IMR-90 (cell line): ENCODE results near the gene NPIPB8. TPM values are rescaled to one million over a fixed set of nuclear protein-coding genes. Genes with fewer than 3 reads are reported as not detected.
"Not testable (repeated sequence)": the region's sequence is repeated elsewhere in the genome, so short reads cannot be mapped to it uniquely, and the experiment has no call there.

Experiments used
- ATAC-seq: fragments of 200-7000 bp; cut with Tn5 transposase; 2 replicates; pipeline ENCODE4 v1.9.1; 2020; ENCODE audit warnings: low read depth, mild to moderate bottlenecking, moderate library complexity
- BruUV-seq: library from RNA; stranded (reverse); fragments of 400-500 nt; replicated peaks from 2 replicates; lab custom pipeline; 2021; lab: Mats Ljungman, UMichigan
- CTCF ChIA-PET: fragments of 300-600 bp; formaldehyde crosslinking; extraction: SDS; loops from one replicate; lab custom pipeline; 2021; ENCODE audit warnings: antibody characterized with exemption; lab: Yijun Ruan, JAX
- POLR2A ChIA-PET: fragments of 300-600 bp; sonication (Branson Sonifier 250); formaldehyde crosslinking; loops from one replicate; lab custom pipeline; 2022; ENCODE audit warnings: antibody characterized with exemption; ENCODE audit not compliant: unreplicated experiment; lab: Charles Lee
- DNase-seq: peaks from one replicate; pipeline ENCODE4 v3.0.0; 2013
- H2AFZ ChIP-seq: replicated peaks from 2 replicates; pipeline ENCODE3; 2013; ENCODE audit warnings: low read length, mild to moderate bottlenecking; ENCODE audit not compliant: poor library complexity
- H2AK5ac ChIP-seq: 2 replicates; pipeline ENCODE4 v1.6.1; 2013; ENCODE audit warnings: low read depth, low read length, inconsistent platforms
- H2AK9ac ChIP-seq: replicated peaks from 2 replicates; pipeline ENCODE3; 2013; ENCODE audit warnings: mild to moderate bottlenecking, low read depth, low read length, moderate library complexity; ENCODE audit not compliant: poor library complexity
- H2BK120ac ChIP-seq: 2 replicates; pipeline ENCODE4 v1.6.1; 2013; ENCODE audit warnings: low read depth, low read length, inconsistent platforms
- H2BK15ac ChIP-seq: 3 replicates; pipeline ENCODE4 v1.6.1; 2013; ENCODE audit warnings: low read depth, low read length, inconsistent platforms
- H2BK20ac ChIP-seq: 2 replicates; pipeline ENCODE4 v1.6.1; 2013; ENCODE audit warnings: low read depth, mild to moderate bottlenecking, inconsistent platforms, low read length, moderate library complexity
- H2BK5ac ChIP-seq: 2 replicates; pipeline ENCODE4 v1.6.1; 2013; ENCODE audit warnings: mild to moderate bottlenecking, low read depth, low read length, inconsistent platforms; ENCODE audit not compliant: poor library complexity, severe bottlenecking
- H3K14ac ChIP-seq: replicated peaks from 2 replicates; pipeline ENCODE4 v1.6.1; 2013; ENCODE audit warnings: low read depth, low read length, inconsistent platforms
- H3K18ac ChIP-seq: 2 replicates; pipeline ENCODE4 v1.6.1; 2013; ENCODE audit warnings: low read depth, low read length, control low read depth
- H3K23ac ChIP-seq: 2 replicates; pipeline ENCODE4 v1.6.1; 2013; ENCODE audit warnings: low read depth, low read length, inconsistent platforms
- H3K27ac ChIP-seq: 2 replicates; pipeline ENCODE4 v1.5.1; 2013; ENCODE audit warnings: mild to moderate bottlenecking, control low read depth, low read length; ENCODE audit not compliant: insufficient read depth
- H3K27me3 ChIP-seq: 2 replicates; pipeline ENCODE4 v1.6.1; 2013; ENCODE audit warnings: low read length; ENCODE audit not compliant: control insufficient read depth, insufficient read depth
- H3K36me3 ChIP-seq: 2 replicates; pipeline ENCODE4 v1.6.1; 2013; ENCODE audit warnings: low read length, mixed read lengths; ENCODE audit not compliant: control insufficient read depth, insufficient read depth
- H3K4ac ChIP-seq: 2 replicates; pipeline ENCODE4 v1.6.1; 2013; ENCODE audit warnings: low read depth, low read length, inconsistent platforms
- H3K4me1 ChIP-seq: 2 replicates; pipeline ENCODE4 v1.6.1; 2013; ENCODE audit warnings: low read length, mixed read lengths; ENCODE audit not compliant: control insufficient read depth, insufficient read depth
- H3K4me2 ChIP-seq: 2 replicates; pipeline ENCODE4 v1.6.1; 2013; ENCODE audit warnings: low read depth, mild to moderate bottlenecking, control low read depth, low read length, moderate library complexity
- H3K4me3 ChIP-seq: 2 replicates; pipeline ENCODE4 v1.5.1; 2013; ENCODE audit warnings: low read depth, mild to moderate bottlenecking, control low read depth, low read length, moderate library complexity; ENCODE audit not compliant: insufficient read depth
- H3K56ac ChIP-seq: 2 replicates; pipeline ENCODE4 v1.6.1; 2013; ENCODE audit warnings: low read length, inconsistent platforms; ENCODE audit not compliant: insufficient read depth; ENCODE audit errors: extremely low read depth
- H3K79me1 ChIP-seq, 2 experiments: 2 replicates each; pipeline ENCODE4 v1.6.1; 2013; ENCODE audit warnings: low read length in 2 of 2, inconsistent platforms in 1 of 2, low read depth in 1 of 2
- H3K9ac ChIP-seq: 2 replicates; pipeline ENCODE4 v1.6.1; 2013; ENCODE audit warnings: low read depth, low read length, control low read depth
- H3K9me1 ChIP-seq: 2 replicates; pipeline ENCODE4 v1.6.1; 2013; ENCODE audit warnings: low read length, inconsistent platforms; ENCODE audit not compliant: insufficient read depth
- H3K9me3 ChIP-seq: 2 replicates; pipeline ENCODE4 v1.6.1; 2013; ENCODE audit warnings: low read length; ENCODE audit not compliant: control insufficient read depth, insufficient read depth
- H4K20me1 ChIP-seq: 2 replicates; pipeline ENCODE4 v1.6.1; 2013; ENCODE audit warnings: low read length, inconsistent platforms; ENCODE audit not compliant: insufficient read depth
- H4K5ac ChIP-seq: 2 replicates; pipeline ENCODE4 v1.6.1; 2013; ENCODE audit warnings: mild to moderate bottlenecking, low read depth, low read length, control low read depth
- H4K8ac ChIP-seq, 2 experiments: 2 replicates each; pipeline ENCODE4 v1.6.1; 2013; ENCODE audit warnings: low read depth in 2 of 2, low read length in 2 of 2, control low read depth in 1 of 2, inconsistent platforms in 1 of 2
- H4K91ac ChIP-seq: 2 replicates; pipeline ENCODE4 v1.6.1; 2013; ENCODE audit warnings: low read depth, low read length, inconsistent platforms; ENCODE audit not compliant: insufficient read depth
- RAD21 ChIP-seq: IDR thresholded peaks from 2 replicates; pipeline ENCODE4 v1.6.1; 2012; ENCODE audit warnings: low read length, improper control_type of control experiment
- SMC3 ChIP-seq: fragments of 150-350 bp; IDR thresholded peaks from 2 replicates; pipeline ENCODE4 v1.6.1; 2016; ENCODE audit warnings: low read depth, mild to moderate bottlenecking, antibody characterized with exemption, low read length, moderate library complexity
- WGBS, 2 experiments: methylation state at CpG; one replicate each; pipeline versions ENCODE4 v1.1.5 to v1.1.7; 2013; ENCODE audit warnings: missing lambda C conversion rate in 2 of 2; ENCODE audit not compliant: insufficient read length in 1 of 2; ENCODE audit errors: extremely low coverage in 2 of 2; 5-methylcytosine and 5-hydroxymethylcytosine counted together
- dilution Hi-C: fragments of 300-500 bp; cut with HindIII; formaldehyde crosslinking; loops from one replicate; pipeline ENCODE4 v1.14.3; 2018; ENCODE audit warnings: low sequenced_read_pairs; ENCODE audit not compliant: unreplicated experiment
- in situ Hi-C: fragments of 300-500 bp; cut with MboI; formaldehyde crosslinking; loops from 3 replicates; pipeline ENCODE4 v1.14.3; 2019; ENCODE audit warnings: low sequenced_read_pairs, inconsistent platforms, mixed read lengths
- intact Hi-C: fragments of 100-400 bp; cut with micrococcal nuclease; formaldehyde crosslinking; loops from 2 replicates; pipeline ENCODE4 v1.10.0; 2022
- polyA plus RNA-seq, 3 experiments: library from polyadenylated mRNA; depleted of rRNA; stranded (reverse); fragments of >200 nt; gene quantifications; 2 replicates each; pipeline ENCODE4 v1.2.3, GENCODE V29; 2012; ENCODE audit warnings: low replicate concordance in 1 of 3
- total RNA-seq: library from RNA; depleted of rRNA; stranded (reverse); fragments of >200 nt; gene quantifications from 2 replicates; pipeline ENCODE4 v1.2.3, GENCODE V29; 2012
- TF ChIP-seq, protein P1 (sequence below): conservative IDR thresholded peaks from 2 replicates; pipeline ENCODE4 v1.5.1; 2012; ENCODE audit warnings: mild to moderate bottlenecking, low read depth, low read length, improper control_type of control experiment

The NPIPB8 gene
- total and polyA plus RNA-seq, 2 of the 4 experiments (the other 2 are of a cell fraction): not detected

DNA sequence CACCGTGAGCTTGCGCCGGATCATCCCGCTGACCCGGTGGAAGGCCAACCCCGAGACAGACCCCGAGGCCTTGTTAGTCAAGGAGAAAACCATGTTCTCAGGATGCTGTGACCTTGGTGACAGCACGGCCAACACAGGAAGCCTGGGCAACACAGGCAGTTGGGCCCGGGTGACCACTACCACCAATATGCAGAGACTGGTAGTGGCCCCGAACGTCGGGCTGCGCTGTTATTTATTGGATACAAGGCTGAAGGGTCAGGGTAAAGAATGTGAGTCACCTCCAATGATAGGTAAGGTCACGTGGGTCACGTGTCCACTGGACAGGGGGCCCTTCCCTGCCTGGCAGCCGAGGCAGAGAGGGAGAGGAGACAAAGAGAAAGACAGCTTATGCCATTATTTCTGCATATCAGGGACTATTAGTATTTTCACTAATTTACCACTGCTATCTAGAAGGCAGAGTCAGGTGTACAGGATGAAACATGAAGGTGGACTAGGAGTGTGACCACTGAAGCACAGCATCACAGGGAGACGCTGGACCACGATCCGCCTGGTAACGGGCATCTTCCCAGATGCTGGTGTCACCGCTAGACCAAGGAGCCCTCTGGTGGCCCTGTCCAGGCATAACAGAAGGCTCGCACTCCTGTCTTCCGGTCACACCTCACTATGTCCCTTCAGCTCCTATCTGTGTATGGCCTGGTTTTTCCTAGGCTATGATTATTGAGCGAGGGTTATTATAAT, 22.2 kb upstream of the NPIPB8 start:
- H2AK9ac ChIP-seq, H3K23ac ChIP-seq, H3K9me1 ChIP-seq, H4K5ac ChIP-seq, BruUV-seq, H3K56ac ChIP-seq, H2AK5ac ChIP-seq, H3K4me2 ChIP-seq, dilution Hi-C loops, H3K9ac ChIP-seq, H2BK120ac ChIP-seq, H4K20me1 ChIP-seq, H3K14ac ChIP-seq, H2AFZ ChIP-seq, H2BK15ac ChIP-seq, H3K79me1 ChIP-seq, ATAC-seq, H3K4ac ChIP-seq, H3K36me3 ChIP-seq, H3K9me3 ChIP-seq, H3K18ac ChIP-seq, H3K4me1 ChIP-seq, POLR2A ChIA-PET, H3K4me3 ChIP-seq, CTCF ChIA-PET, H3K27ac ChIP-seq, H4K8ac ChIP-seq, H2BK20ac ChIP-seq, H4K91ac ChIP-seq, H2BK5ac ChIP-seq: not testable (repeated sequence)
- in situ Hi-C loops (loop anchor here (10.0 kb wide), 1 partner anchor 341 kb away; no protein-coding TSS in a partner anchor), intact Hi-C loops (loop anchor here (5.0 kb wide), 2 partner anchors 78 to 338 kb away; partner anchors contain the start of gene NUPR1)
- WGBS, 2 experiments: no CpG with 5 or more reads among the region's 24 CpGs
- TF ChIP-seq RAD21 (peak; percentile 70), SMC3 (peak; percentile 58)
- TF ChIP-seq, protein P1, sequence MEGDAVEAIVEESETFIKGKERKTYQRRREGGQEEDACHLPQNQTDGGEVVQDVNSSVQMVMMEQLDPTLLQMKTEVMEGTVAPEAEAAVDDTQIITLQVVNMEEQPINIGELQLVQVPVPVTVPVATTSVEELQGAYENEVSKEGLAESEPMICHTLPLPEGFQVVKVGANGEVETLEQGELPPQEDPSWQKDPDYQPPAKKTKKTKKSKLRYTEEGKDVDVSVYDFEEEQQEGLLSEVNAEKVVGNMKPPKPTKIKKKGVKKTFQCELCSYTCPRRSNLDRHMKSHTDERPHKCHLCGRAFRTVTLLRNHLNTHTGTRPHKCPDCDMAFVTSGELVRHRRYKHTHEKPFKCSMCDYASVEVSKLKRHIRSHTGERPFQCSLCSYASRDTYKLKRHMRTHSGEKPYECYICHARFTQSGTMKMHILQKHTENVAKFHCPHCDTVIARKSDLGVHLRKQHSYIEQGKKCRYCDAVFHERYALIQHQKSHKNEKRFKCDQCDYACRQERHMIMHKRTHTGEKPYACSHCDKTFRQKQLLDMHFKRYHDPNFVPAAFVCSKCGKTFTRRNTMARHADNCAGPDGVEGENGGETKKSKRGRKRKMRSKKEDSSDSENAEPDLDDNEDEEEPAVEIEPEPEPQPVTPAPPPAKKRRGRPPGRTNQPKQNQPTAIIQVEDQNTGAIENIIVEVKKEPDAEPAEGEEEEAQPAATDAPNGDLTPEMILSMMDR: peak; percentile 57
- DNase-seq: peak; percentile 19
- H3K27me3 ChIP-seq: peaks cover 12% of the 10 kb centered on the region

DNA sequence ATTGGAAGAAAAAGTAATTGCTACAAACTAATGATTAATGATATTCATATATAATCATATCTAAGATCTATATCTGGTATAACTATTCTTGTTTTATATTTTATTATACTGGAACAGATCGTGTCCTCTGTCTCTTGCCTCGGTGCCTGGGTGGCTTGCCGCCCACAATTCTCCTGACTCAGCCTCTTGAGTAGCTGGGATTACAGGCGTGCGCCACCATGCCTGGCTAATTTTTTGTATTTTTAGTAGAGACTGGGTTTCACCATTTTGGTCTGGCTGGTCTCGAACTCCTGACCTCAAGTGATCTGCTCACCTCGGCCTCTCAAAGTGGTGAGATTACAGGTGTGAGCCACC, 21.7 kb upstream of the NPIPB8 start:
- H3K23ac ChIP-seq, H2BK120ac ChIP-seq, H3K56ac ChIP-seq, H2BK15ac ChIP-seq, H3K4ac ChIP-seq, CTCF ChIA-PET, H2AFZ ChIP-seq, H3K4me1 ChIP-seq, BruUV-seq, POLR2A ChIA-PET, H4K5ac ChIP-seq, H3K27ac ChIP-seq, H4K91ac ChIP-seq, DNase-seq, H4K8ac ChIP-seq, H3K9me3 ChIP-seq, H3K9me1 ChIP-seq, H3K18ac ChIP-seq, ATAC-seq, H3K4me3 ChIP-seq, H2BK5ac ChIP-seq, H3K4me2 ChIP-seq, H2AK9ac ChIP-seq, H2AK5ac ChIP-seq, H3K36me3 ChIP-seq, H4K20me1 ChIP-seq, H2BK20ac ChIP-seq, H3K79me1 ChIP-seq, H3K14ac ChIP-seq, H3K27me3 ChIP-seq, dilution Hi-C loops, H3K9ac ChIP-seq: not testable (repeated sequence)
- in situ Hi-C loops: loop anchor here (10.0 kb wide), 1 partner anchor 341 kb away; no protein-coding TSS in a partner anchor
- intact Hi-C loops: loop anchor here (5.0 kb wide), 2 partner anchors 79 to 339 kb away; partner anchors contain the start of gene NUPR1
- 79% methylated on average over 2 of the region's 7 CpGs; no CpG with 5 or more reads in 1 of the 2 experiments for WGBS, 2 experiments
